HepG2 (cell line): ENCODE data around the gene SCRT2.

Experiments used
- CEBPG ChIP-seq: IDR thresholded peaks from 2 replicates; pipeline ENCODE4 v1.6.1; 2016
- FOXA3 ChIP-seq: IDR thresholded peaks from 2 replicates; pipeline ENCODE4 v1.6.1; 2016; ENCODE audit warnings: missing genetic modification reagents, missing compliant biosample characterization
- HNRNPH1 ChIP-seq: fragments of 200-400 bp; formaldehyde crosslinking; optimal IDR thresholded peaks from 2 replicates; pipeline ENCODE3; 2017; ENCODE audit warnings: mild to moderate bottlenecking, low read depth, low read length
- HNRNPL ChIP-seq: fragments of 200-400 bp; formaldehyde crosslinking; IDR thresholded peaks from 2 replicates; pipeline ENCODE4 v1.6.1; 2017; ENCODE audit warnings: mild to moderate bottlenecking, low read depth, low read length
- NBN ChIP-seq: fragments of 450-650 bp; conservative IDR thresholded peaks from 2 replicates; pipeline ENCODE4 v1.6.1; 2017
- POLR2A ChIP-seq, 2 experiments: IDR thresholded peaks; 2 replicates each; pipeline ENCODE4 v1.6.1; 2011; ENCODE audit warnings: low read depth in 2 of 2, low read length in 2 of 2, mild to moderate bottlenecking in 1 of 2, moderate library complexity in 1 of 2; ENCODE audit not compliant: insufficient read depth in 1 of 2
- PRPF4 ChIP-seq: fragments of 200-400 bp; formaldehyde crosslinking; IDR thresholded peaks from 2 replicates; pipeline ENCODE4 v1.6.1; 2016; ENCODE audit warnings: low read length, low read depth; ENCODE audit not compliant: poor library complexity, severe bottlenecking
- USF2 ChIP-seq, 2 experiments: sonication (generic) in 1 of 2; formaldehyde crosslinking in 1 of 2; IDR thresholded peaks; 2 replicates each; pipeline versions ENCODE4 v1.5.1 to v1.6.1; 2011 to 2020; ENCODE audit warnings: borderline replicate concordance in 1 of 2, low read depth in 1 of 2, low read length in 1 of 2, mild to moderate bottlenecking in 1 of 2, missing genetic modification reagents in 1 of 2, moderate library complexity in 1 of 2
- ZFYVE20 ChIP-seq: sonication (generic); formaldehyde crosslinking; IDR thresholded peaks from 2 replicates; pipeline ENCODE4 v1.8.0; 2023; ENCODE audit warnings: low read depth, mild to moderate bottlenecking, moderate library complexity, missing genetic modification reagents, borderline replicate concordance
- ZNF317 ChIP-seq: sonication (generic); formaldehyde crosslinking; IDR thresholded peaks from 2 replicates; pipeline ENCODE4 v1.5.0; 2020; ENCODE audit warnings: mild to moderate bottlenecking, missing genetic modification reagents
- ZNF879 ChIP-seq: sonication (generic); formaldehyde crosslinking; IDR thresholded peaks from 2 replicates; pipeline ENCODE4 v1.8.1; 2023; ENCODE audit warnings: missing genetic modification reagents

GRCh38 chr20:662277-663192 lies 13.1 kb downstream of the SCRT2 start:
- TF ChIP-seq FOXA3 (CRISPR knock-in tag) (no peak), ZFYVE20 (CRISPR knock-in tag) (no peak), HNRNPL (no peak), POLR2A (IDR thresholded peaks at IDR 0.05; ENCODE audit: insufficient read depth in 1 of 2, low read depth in 2 of 2, low read length in 2 of 2) (no peak), USF2 (IDR thresholded peaks at IDR 0.05; ENCODE audit: low read depth, low read length) (no peak), USF2 (CRISPR knock-in tag; IDR thresholded peaks at IDR 0.05; ENCODE audit: borderline replicate concordance) (no peak), PRPF4 (no peak), ZNF879 (CRISPR knock-in tag) (no peak), HNRNPH1 (no peak), NBN (no peak), CEBPG (CRISPR knock-in tag) (no peak), ZNF317 (no peak)
